ENCODE data around the gene ING4.

DNA sequence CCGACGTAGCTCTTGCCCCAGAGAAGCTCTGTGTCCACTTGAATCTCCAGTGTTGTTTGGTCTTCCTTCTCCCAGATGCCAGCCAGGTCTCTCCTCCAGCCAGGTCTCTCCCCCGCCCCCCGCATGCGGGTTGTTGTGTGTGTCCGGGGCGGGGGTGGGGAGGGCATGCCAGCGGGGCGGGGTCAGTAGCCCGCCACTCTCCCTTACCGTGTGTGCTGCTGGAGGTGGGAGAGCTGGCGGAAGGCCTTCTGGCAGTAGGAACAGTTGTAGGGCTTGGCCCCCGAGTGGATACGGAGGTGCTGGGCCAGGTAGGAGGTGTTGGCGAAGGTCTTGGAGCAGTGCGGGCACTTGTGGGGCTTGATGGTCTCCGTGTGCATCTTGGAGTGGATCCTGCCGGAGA, 9.2 kb upstream of the ING4 start:
- TF ChIP-seq CTCF (IDR thresholded peaks at IDR 0.05) (no peak), POLR2A (IDR thresholded peaks at IDR 0.05) (no peak)

All from uterus (tissue), 2 donors.